Sigmoid colon (tissue), 7 donors: ENCODE results near the gene ANKRD52. TPM values are rescaled to one million over a fixed set of nuclear protein-coding genes. Genes with fewer than 3 reads are reported as not detected.
A peak's percentile ranks its signal among the peaks of the same experiment; 100 is the strongest.
"Not testable (repeated sequence)": the region's sequence is repeated elsewhere in the genome, so short reads cannot be mapped to it uniquely, and the experiment has no call there.

Experiments used
- DNase-seq: peaks from one replicate; pipeline ENCODE4 v3.0.0-alpha.2; 2019
- H3K27ac ChIP-seq, 4 donors: fragments of 200-600 bp; sonication (generic); one replicate each; pipeline ENCODE4 v1.5.1; 2016 to 2019; ENCODE audit warnings: mild to moderate bottlenecking in 1 of 4
- H3K27me3 ChIP-seq, 3 donors: fragments of 200-600 bp; sonication (generic); one replicate each; pipeline ENCODE4 v1.5.1; 2019; ENCODE audit warnings: mild to moderate bottlenecking in 1 of 3
- H3K36me3 ChIP-seq, 4 donors: fragments of 200-600 bp; sonication (generic); one replicate each; pipeline ENCODE4 v1.5.1; 2016 to 2019
- H3K4me1 ChIP-seq, 4 donors: fragments of 200-600 bp; sonication (generic); one replicate each; pipeline ENCODE4 v1.5.1; 2017 to 2019
- H3K4me3 ChIP-seq, 4 donors: fragments of 200-600 bp; sonication (generic); one replicate each; pipeline ENCODE4 v1.5.1; 2017 to 2019; ENCODE audit warnings: mild to moderate bottlenecking in 2 of 4, moderate library complexity in 1 of 4
- H3K9me3 ChIP-seq, 4 donors: fragments of 200-600 bp in 3 of 4; sonication (generic) in 3 of 4; one replicate each; pipeline versions ENCODE4 v1.5.1 to v1.6.1; 2013 to 2019
- CTCF ChIP-seq, 4 experiments: fragments of 450-650 bp in 3 of 4; fragments of 200-600 bp in 1 of 4; IDR thresholded peaks; one replicate each; pipeline ENCODE4 v1.5.1; 2016 to 2019; ENCODE audit warnings: antibody characterized with exemption in 4 of 4, mild to moderate bottlenecking in 3 of 4, moderate library complexity in 2 of 4
- EP300 ChIP-seq, 4 donors: sonication (generic); formaldehyde crosslinking; IDR thresholded peaks; one replicate each; pipeline ENCODE4 v1.6.1; 2017; ENCODE audit warnings: antibody characterized with exemption in 4 of 4
- POLR2A ChIP-seq, 2 donors: fragments of 450-650 bp; IDR thresholded peaks; one replicate each; pipeline ENCODE4 v1.6.1; 2016; ENCODE audit warnings: antibody characterized with exemption in 2 of 2, mild to moderate bottlenecking in 2 of 2, moderate library complexity in 2 of 2
- POLR2AphosphoS5 ChIP-seq, 4 donors: sonication (generic); formaldehyde crosslinking; IDR thresholded peaks; one replicate each; pipeline ENCODE4 v1.6.1; 2017; ENCODE audit warnings: antibody characterized with exemption in 4 of 4
- WGBS, 2 donors: extraction: QIAGEN DNeasy Blood & Tissue Kit; methylation state at CpG; one replicate each; pipeline ENCODE4 v1.1.7; 2013; 5-methylcytosine and 5-hydroxymethylcytosine counted together
- intact Hi-C: fragments of 100-400 bp; cut with DNase I; formaldehyde crosslinking; loops from one replicate; pipeline ENCODE4 v1.15.1; 2023
- polyA plus RNA-seq, 3 donors: library from polyadenylated mRNA; stranded (reverse); fragments of 200-250 nt; gene quantifications; one replicate each; pipeline ENCODE4 v1.2.3, GENCODE V29; 2013
- total RNA-seq, 4 donors: library from RNA; depleted of rRNA; stranded (reverse); fragments of >200 nt; gene quantifications; one replicate each; pipeline ENCODE4 v1.1.0, GENCODE V29; 2016
- donor health status: healthy with polysubstance abuse.
- donor health status: Bipolar disorder and iron deficiency.
- donor health status: healthy.

ANKRD52 gene
- total and polyA plus RNA-seq, 7 donors: 4.2 to 20.1 (median 8.6) TPM

GRCh38 chr12:56202366-56202765 lies 55.8 kb downstream of the ANKRD52 start:
- H3K27ac ChIP-seq: peak overlapping the region in 1 of 4 donors; percentile 36
- no peaks in the 10 kb centered on the region for H3K9me3 ChIP-seq
- TF ChIP-seq POLR2AphosphoS5 (IDR thresholded peaks at IDR 0.05): peak in 1 of 4 donors; percentile 4
- no peak for TF ChIP-seq CTCF (IDR thresholded peaks at IDR 0.05)
- intact Hi-C loops: no loop called here
- no peaks in the 10 kb centered on the region for H3K27me3 ChIP-seq
- H3K4me1 ChIP-seq: peaks cover 0 to 5% (median 0%) of the 10 kb centered on the region in 4 donors
- no peak for DNase-seq
- H3K4me3 ChIP-seq: no peak overlapping the region
- peaks cover 9 to 29% (median 21%) of the 10 kb centered on the region in 4 donors for H3K36me3 ChIP-seq
- 9 to 49% methylated on average over 1 of the region's 1 CpG for WGBS, 2 donors

GRCh38 chr12:56198836-56199235 lies 59.3 kb downstream of the ANKRD52 start:
- no peak for TF ChIP-seq EP300 (IDR thresholded peaks at IDR 0.05)
- no peak for TF ChIP-seq POLR2AphosphoS5 (IDR thresholded peaks at IDR 0.05)
- no peak for TF ChIP-seq POLR2A (IDR thresholded peaks at IDR 0.05)
- TF ChIP-seq CTCF (IDR thresholded peaks at IDR 0.05): no peak
- no peak for DNase-seq
- no peak overlapping the region for H3K27ac ChIP-seq

GRCh38 chr12:56197921-56198635 lies 60.1 kb downstream of the ANKRD52 start:
- Histone ChIP-seq H3K9me3 (no peaks in the 10 kb centered on the region), H3K36me3 (no peaks in the 10 kb centered on the region), H3K4me1 (peaks cover 0 to 9% (median 2%) of the 10 kb centered on the region in 4 donors), H3K27me3 (no peaks in the 10 kb centered on the region), H3K4me3 (no peak overlapping the region), H3K27ac (no peak overlapping the region)
- TF ChIP-seq POLR2AphosphoS5 (IDR thresholded peaks at IDR 0.05) (no peak), EP300 (IDR thresholded peaks at IDR 0.05) (no peak), POLR2A (IDR thresholded peaks at IDR 0.05) (no peak), CTCF (IDR thresholded peaks at IDR 0.05) (no peak)
- no peak for DNase-seq
- intact Hi-C loops: no loop called here
- WGBS, 2 donors: 83 to 86% methylated on average over 9 of the region's 9 CpGs

More at GRCh38 chr12:56198836-56199235, 59.3 kb downstream of the ANKRD52 start:
- Histone ChIP-seq H3K27me3 (no peaks in the 10 kb centered on the region), H3K4me3 (no peak overlapping the region), H3K36me3 (no peaks in the 10 kb centered on the region), H3K4me1 (peaks cover 0 to 5% (median 2%) of the 10 kb centered on the region in 4 donors), H3K9me3 (no peaks in the 10 kb centered on the region)
- WGBS, 2 donors: 91 to 92% methylated on average over 1 of the region's 1 CpG
- intact Hi-C loops: no loop called here

GRCh38 chr12:56196818-56197550 lies 61.2 kb downstream of the ANKRD52 start:
- H3K9me3 ChIP-seq, H3K4me1 ChIP-seq, H3K27me3 ChIP-seq, DNase-seq, H3K36me3 ChIP-seq, intact Hi-C loops, H3K4me3 ChIP-seq: not testable (repeated sequence)
- peak in 1 of 4 donors; percentile 13 for TF ChIP-seq POLR2AphosphoS5 (IDR thresholded peaks at IDR 0.05)
- 81 to 82% methylated on average over 11 of the region's 11 CpGs for WGBS, 2 donors
- H3K27ac ChIP-seq: peak overlapping the region in 2 of 4 donors; percentile 3 to 42

GRCh38 chr12:56193025-56193578 lies 65.1 kb downstream of the ANKRD52 start:
- TF ChIP-seq CTCF (IDR thresholded peaks at IDR 0.05): peak; percentile 80 to 85 (median 82)
- no peak for TF ChIP-seq EP300 (IDR thresholded peaks at IDR 0.05)
- TF ChIP-seq POLR2AphosphoS5 (IDR thresholded peaks at IDR 0.05): peak in 1 of 4 donors; percentile 23
- peak; percentile 87 for DNase-seq
- 49 to 50% methylated on average over 1 of the region's 1 CpG for WGBS, 2 donors

More at GRCh38 chr12:56193025-56193578, 65.1 kb downstream of the ANKRD52 start:
- no peaks in the 10 kb centered on the region for H3K27me3 ChIP-seq
- no peak overlapping the region for H3K4me3 ChIP-seq
- H3K4me1 ChIP-seq: peaks cover 0 to 18% (median 13%) of the 10 kb centered on the region in 4 donors
- no peak overlapping the region for H3K27ac ChIP-seq
- H3K36me3 ChIP-seq: no peaks in the 10 kb centered on the region
- intact Hi-C loops: loop anchor here (1.0 to 5.0 kb wide), 3 partner anchors 31 to 274 kb away; partner anchors contain the start of genes ANKRD52, NABP2 and SPRYD4
- H3K9me3 ChIP-seq: no peaks in the 10 kb centered on the region
